ENCODE results near the gene ARHGAP26.

- TF ChIP-seq, protein P1, sequence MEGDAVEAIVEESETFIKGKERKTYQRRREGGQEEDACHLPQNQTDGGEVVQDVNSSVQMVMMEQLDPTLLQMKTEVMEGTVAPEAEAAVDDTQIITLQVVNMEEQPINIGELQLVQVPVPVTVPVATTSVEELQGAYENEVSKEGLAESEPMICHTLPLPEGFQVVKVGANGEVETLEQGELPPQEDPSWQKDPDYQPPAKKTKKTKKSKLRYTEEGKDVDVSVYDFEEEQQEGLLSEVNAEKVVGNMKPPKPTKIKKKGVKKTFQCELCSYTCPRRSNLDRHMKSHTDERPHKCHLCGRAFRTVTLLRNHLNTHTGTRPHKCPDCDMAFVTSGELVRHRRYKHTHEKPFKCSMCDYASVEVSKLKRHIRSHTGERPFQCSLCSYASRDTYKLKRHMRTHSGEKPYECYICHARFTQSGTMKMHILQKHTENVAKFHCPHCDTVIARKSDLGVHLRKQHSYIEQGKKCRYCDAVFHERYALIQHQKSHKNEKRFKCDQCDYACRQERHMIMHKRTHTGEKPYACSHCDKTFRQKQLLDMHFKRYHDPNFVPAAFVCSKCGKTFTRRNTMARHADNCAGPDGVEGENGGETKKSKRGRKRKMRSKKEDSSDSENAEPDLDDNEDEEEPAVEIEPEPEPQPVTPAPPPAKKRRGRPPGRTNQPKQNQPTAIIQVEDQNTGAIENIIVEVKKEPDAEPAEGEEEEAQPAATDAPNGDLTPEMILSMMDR (IDR thresholded peaks at IDR 0.05; ENCODE audit: low read length) = no peak
- no peak for TF ChIP-seq EZH2 (IDR thresholded peaks at IDR 0.05; ENCODE audit: borderline replicate concordance, low read length)
Observed at GRCh38 chr5:142830241-142831008, 60.2 kb downstream of the ARHGAP26 start.
